Activated CD4-positive, alpha-beta T cell treated with anti-CD3 and anti-CD28 coated beads, Interleukin-10, Interleukin-2, amounts not matched to agents 100 ng/mL and 50 ng/mL, durations not matched to agents 16 hours and 8 hours (primary cell): Measurements from ENCODE around the gene RAMAC.
"Not testable (repeated sequence)": the region's sequence is repeated elsewhere in the genome, so short reads cannot be mapped to it uniquely, and the experiment has no call there.

ENCODE experiments used
- DNase-seq: peaks from one replicate; pipeline ENCODE4 v3.0.0-alpha.2; 2020

Gene RAMAC

GRCh38 chr15:82969353-82969752 is 16.7 kb upstream of the RAMAC start:
- DNase-seq = no peak

- DNase-seq = no peak
Measured at GRCh38 chr15:82970078-82970686, 15.8 kb upstream of the RAMAC start.

- no peak for DNase-seq
Measured at GRCh38 chr15:82970696-82971095, 15.3 kb upstream of the RAMAC start.

GRCh38 chr15:82971218-82971984 is 14.6 kb upstream of the RAMAC start:
- DNase-seq = no peak

- no peak for DNase-seq
Measured at GRCh38 chr15:82972990-82973389, 13.0 kb upstream of the RAMAC start.

- no peak for DNase-seq
Measured at GRCh38 chr15:82977076-82977475, 8.9 kb upstream of the RAMAC start.

GRCh38 chr15:82978438-82978837 is 7.6 kb upstream of the RAMAC start:
- no peak for DNase-seq

- no peak for DNase-seq
Measured at GRCh38 chr15:82979726-82980125, 6.3 kb upstream of the RAMAC start.

- DNase-seq = no peak
Measured at GRCh38 chr15:82980981-82981380, 5.0 kb upstream of the RAMAC start.

- peak; percentile 25 for DNase-seq
Measured at GRCh38 chr15:82986442-82986780, 401 bp downstream of the RAMAC start.

GRCh38 chr15:82992436-82992998 is 6.5 kb downstream of the RAMAC start:
- no peak for DNase-seq

- DNase-seq = no peak
Measured at GRCh38 chr15:82993144-82993543, 7.1 kb downstream of the RAMAC start.

- DNase-seq = no peak
Measured at GRCh38 chr15:82995076-82995475, 9.1 kb downstream of the RAMAC start.

- no peak for DNase-seq
Measured at GRCh38 chr15:82995938-82996337, 9.9 kb downstream of the RAMAC start.

- DNase-seq = no peak
Measured at GRCh38 chr15:82999426-82999825, 13.4 kb downstream of the RAMAC start.

GRCh38 chr15:82999905-83000671 is 14.1 kb downstream of the RAMAC start:
- DNase-seq = peak; percentile 69

- not testable (repeated sequence) for DNase-seq
Measured at GRCh38 chr15:83000672-83001031, 14.6 kb downstream of the RAMAC start.

- DNase-seq = peak; percentile 90
Measured at GRCh38 chr15:83010709-83011270, 24.8 kb downstream of the RAMAC start.

- DNase-seq = peak; percentile 95
Measured at GRCh38 chr15:83011271-83012075, 25.5 kb downstream of the RAMAC start, which contains the start of gene C15orf40. C15orf40 (minus strand) TSS chr15:83011639; CDS start chr15:83011607, 32 bp downstream.

GRCh38 chr15:83012076-83012426 is 26.0 kb downstream of the RAMAC start:
- DNase-seq = no peak

GRCh38 chr15:83012636-83013035 is 26.6 kb downstream of the RAMAC start:
- no peak for DNase-seq

GRCh38 chr15:83014205-83014653 is 28.2 kb downstream of the RAMAC start:
- DNase-seq = peak; percentile 48
